Erythroblast (primary cell): ENCODE data around the gene KRTAP3-1.

ENCODE experiments used
- GATA1 ChIP-seq: IDR thresholded peaks from 2 replicates; pipeline ENCODE4 v1.6.1; 2011; ENCODE audit warnings: low read depth, mild to moderate bottlenecking, control low read depth, low read length, moderate library complexity
- POLR2A ChIP-seq: IDR thresholded peaks from 2 replicates; pipeline ENCODE4 v1.6.1; 2011; ENCODE audit warnings: mild to moderate bottlenecking, low read length

DNA sequence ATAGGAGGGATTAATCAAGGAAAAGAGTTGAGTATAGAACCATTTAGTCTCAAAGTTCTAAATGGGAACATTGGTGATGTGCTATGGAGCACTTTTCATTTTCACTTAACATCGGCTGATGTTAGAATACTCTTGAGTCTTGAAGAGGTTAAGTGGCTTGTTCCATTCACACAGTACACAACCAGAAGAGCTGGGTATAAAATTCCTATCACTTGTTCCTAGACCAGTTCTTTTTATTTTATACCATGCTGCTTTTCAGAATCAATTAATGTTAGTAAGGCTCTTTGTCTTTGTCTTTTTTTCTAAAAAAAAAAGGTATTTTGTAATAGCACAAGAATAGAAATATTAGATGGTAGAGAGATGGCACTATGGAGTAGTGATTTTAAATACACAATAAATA lies 34.0 kb upstream of the KRTAP3-1 start:
- TF ChIP-seq POLR2A (no peak), GATA1 (no peak)
